GM19351 (cell line): ENCODE data around the gene IFITM10.

Experiments
- ATAC-seq: cut with Tn5 transposase; IDR thresholded peaks from one replicate; pipeline ENCODE4 v1.9.1; 2021; ENCODE audit warnings: mild to moderate bottlenecking, moderate library complexity; ENCODE audit not compliant: unreplicated experiment

IFITM10 gene

GRCh38 chr11:1753229-1753928 is 3.0 kb upstream of the IFITM10 start:
- no peak for ATAC-seq

GRCh38 chr11:1752907-1753228 is 2.5 kb upstream of the IFITM10 start:
- no peak for ATAC-seq

- ATAC-seq = no peak
Observed at GRCh38 chr11:1751999-1752906, 1.9 kb upstream of the IFITM10 start.

- no peak for ATAC-seq
Observed at GRCh38 chr11:1751531-1751921, 1.1 kb upstream of the IFITM10 start.

GRCh38 chr11:1750840-1751530 is 590 bp upstream of the IFITM10 start:
- no peak for ATAC-seq

GRCh38 chr11:1749395-1750351 is 722 bp downstream of the IFITM10 start:
- no peak for ATAC-seq

- no peak for ATAC-seq
Observed at GRCh38 chr11:1748636-1749394, 1.6 kb downstream of the IFITM10 start.

GRCh38 chr11:1747753-1748635 is 2.4 kb downstream of the IFITM10 start:
- no peak for ATAC-seq

- no peak for ATAC-seq
Observed at GRCh38 chr11:1746956-1747752, 3.2 kb downstream of the IFITM10 start.

- ATAC-seq = no peak
Observed at GRCh38 chr11:1746511-1746931, 3.9 kb downstream of the IFITM10 start.

- ATAC-seq = no peak
Observed at GRCh38 chr11:1745701-1746320, 4.6 kb downstream of the IFITM10 start.

- no peak for ATAC-seq
Observed at GRCh38 chr11:1744891-1745700, 5.3 kb downstream of the IFITM10 start.

GRCh38 chr11:1744137-1744886 is 6.1 kb downstream of the IFITM10 start:
- no peak for ATAC-seq

GRCh38 chr11:1743585-1744136 is 6.7 kb downstream of the IFITM10 start:
- ATAC-seq = no peak

- no peak for ATAC-seq
Observed at GRCh38 chr11:1742869-1743584, 7.4 kb downstream of the IFITM10 start.
